Activated T-cell treated with anti-CD3 and anti-CD28 coated beads, Interleukin-2, amount 50 U/mL, for 4 hours (primary cell): ENCODE data around the gene YWHAB. TPM values are rescaled to one million over a fixed set of nuclear protein-coding genes. Genes with fewer than 3 reads are reported as not detected.

Source experiments
- ATAC-seq, 2 donors: fragments of 200-7000 bp; cut with Tn5 transposase; one replicate each; pipeline ENCODE4 v1.10.0; 2021
- DNase-seq: peaks from one replicate; pipeline ENCODE4 v3.0.0-alpha.2; 2020
- H3K27me3 Mint-ChIP-seq: one replicate; pipeline ENCODE4 v1.8.0; 2021; ENCODE audit warnings: low read depth, mixed read lengths
- H3K36me3 Mint-ChIP-seq: one replicate; pipeline ENCODE4 v1.8.0; 2022; ENCODE audit warnings: mixed read lengths; ENCODE audit not compliant: insufficient read depth
- H3K4me1 Mint-ChIP-seq: one replicate; pipeline ENCODE4 v1.8.0; 2021; ENCODE audit warnings: low read depth, mixed read lengths
- H3K4me3 Mint-ChIP-seq: one replicate; pipeline ENCODE4 v1.8.0; 2021; ENCODE audit warnings: mild to moderate bottlenecking, moderate library complexity, mixed read lengths
- H3K9me3 Mint-ChIP-seq: one replicate; pipeline ENCODE4 v1.8.0; 2021; ENCODE audit warnings: mixed read lengths
- total RNA-seq, 3 donors: library from RNA; stranded (reverse); gene quantifications; one replicate each; pipeline ENCODE4 v1.2.1, GENCODE V29; 2021

Gene YWHAB
- total RNA-seq, 3 donors from 2014 or later, result 278 to 293 (median 280) TPM

DNA sequence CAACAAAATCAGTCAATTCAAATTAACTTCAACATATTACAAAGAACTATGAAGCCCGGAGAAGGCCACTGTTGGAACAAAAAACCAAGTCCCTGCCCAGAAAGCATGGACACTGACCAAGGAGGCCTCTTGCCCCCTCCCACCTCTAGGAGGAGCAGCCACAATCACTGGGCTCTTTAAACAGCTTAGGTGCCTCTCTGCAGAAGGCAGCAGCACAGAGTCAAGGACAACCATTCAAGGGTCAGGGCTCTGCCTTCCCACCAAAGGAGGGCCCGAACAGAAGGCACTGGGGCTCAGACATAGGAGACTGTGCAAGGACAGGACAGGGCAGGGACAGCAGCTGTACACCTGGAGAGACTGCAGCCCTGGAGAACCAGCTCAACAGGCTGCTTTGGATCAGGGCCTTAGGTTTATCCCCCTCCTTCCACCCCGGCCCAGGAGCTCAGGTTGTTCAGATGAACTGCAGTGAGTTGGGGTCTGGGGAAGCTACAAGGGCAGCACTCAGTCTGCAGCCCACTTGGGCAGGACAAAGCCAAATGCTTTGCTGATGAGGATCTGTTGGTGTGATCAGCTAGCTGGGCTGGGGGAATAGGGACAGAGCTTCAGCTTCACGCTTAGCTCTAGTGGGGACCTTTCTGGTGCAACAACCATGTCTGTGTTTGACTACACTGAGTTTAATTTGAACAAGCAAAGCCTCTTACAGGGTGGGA lies 56.9 kb downstream of the YWHAB start:
- no peaks in the 10 kb centered on the region for H3K9me3 Mint-ChIP-seq
- H3K4me3 Mint-ChIP-seq, result no peak overlapping the region
- ATAC-seq (peak in 1 of 2 donors; percentile 6), DNase-seq (no peak)
- peaks cover 6% of the 10 kb centered on the region for H3K4me1 Mint-ChIP-seq
- H3K36me3 Mint-ChIP-seq, result peaks cover 56% of the 10 kb centered on the region
- no peaks in the 10 kb centered on the region for H3K27me3 Mint-ChIP-seq

DNA sequence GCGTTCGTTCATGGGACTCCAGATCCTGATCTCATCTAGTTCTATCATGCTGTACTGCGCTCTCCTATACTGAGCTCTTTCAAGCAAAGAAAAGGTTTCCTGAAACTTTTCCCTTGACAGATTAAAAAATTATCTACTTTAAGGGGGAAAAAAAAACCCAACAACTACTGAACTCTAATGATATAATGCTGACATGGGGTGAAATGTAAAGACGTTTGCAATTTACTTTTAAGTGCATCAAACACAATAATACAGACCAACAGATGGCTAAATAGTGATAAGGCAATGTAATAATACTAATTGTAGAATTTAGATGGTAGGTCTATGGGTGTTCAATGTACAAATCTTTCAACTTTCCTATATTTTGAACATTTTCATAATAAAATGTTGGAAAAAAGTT lies 58.3 kb downstream of the YWHAB start:
- Mint-ChIP-seq H3K36me3 (peaks cover 63% of the 10 kb centered on the region), H3K27me3 (no peaks in the 10 kb centered on the region), H3K4me1 (peaks cover 6% of the 10 kb centered on the region), H3K9me3 (no peaks in the 10 kb centered on the region), H3K4me3 (no peak overlapping the region)
- no peak for DNase-seq
- ATAC-seq, result no peak

GRCh38 chr20:44945261-44945660 lies 59.8 kb downstream of the YWHAB start:
- H3K36me3 Mint-ChIP-seq, result peaks cover 69% of the 10 kb centered on the region
- no peaks in the 10 kb centered on the region for H3K9me3 Mint-ChIP-seq
- H3K4me1 Mint-ChIP-seq, result peaks cover 9% of the 10 kb centered on the region
- H3K4me3 Mint-ChIP-seq, result no peak overlapping the region
- H3K27me3 Mint-ChIP-seq, result no peaks in the 10 kb centered on the region
- no peak for DNase-seq
- ATAC-seq, result no peak

GRCh38 chr20:44946271-44946852 lies 60.9 kb downstream of the YWHAB start:
- Mint-ChIP-seq H3K4me3 (no peak overlapping the region), H3K9me3 (no peaks in the 10 kb centered on the region), H3K27me3 (no peaks in the 10 kb centered on the region), H3K36me3 (peaks cover 72% of the 10 kb centered on the region), H3K4me1 (peaks cover 6% of the 10 kb centered on the region)
- ATAC-seq (no peak), DNase-seq (no peak)

DNA sequence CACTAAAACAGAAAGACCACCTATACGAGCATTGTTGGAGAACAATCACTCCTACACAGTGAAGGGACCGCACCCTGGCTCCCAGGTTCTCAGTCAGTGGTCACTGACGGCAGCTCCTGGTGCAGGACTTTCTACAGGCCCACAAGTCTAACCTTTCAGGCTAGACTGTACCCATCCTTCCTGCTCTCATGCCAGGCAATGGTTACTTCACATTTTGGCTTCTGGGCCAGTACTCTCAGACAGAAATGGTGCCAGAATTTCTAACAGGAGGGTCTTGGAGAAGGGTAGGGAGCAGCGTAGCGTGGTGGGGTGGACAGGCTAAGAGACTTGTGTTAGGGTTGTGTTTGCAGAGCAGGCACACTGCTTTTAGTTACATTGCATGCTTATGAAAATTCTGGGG lies 62.6 kb downstream of the YWHAB start:
- Mint-ChIP-seq H3K4me1 (peaks cover 13% of the 10 kb centered on the region), H3K36me3 (peaks cover 73% of the 10 kb centered on the region), H3K4me3 (no peak overlapping the region), H3K27me3 (no peaks in the 10 kb centered on the region), H3K9me3 (no peaks in the 10 kb centered on the region)
- ATAC-seq (no peak), DNase-seq (no peak)

DNA sequence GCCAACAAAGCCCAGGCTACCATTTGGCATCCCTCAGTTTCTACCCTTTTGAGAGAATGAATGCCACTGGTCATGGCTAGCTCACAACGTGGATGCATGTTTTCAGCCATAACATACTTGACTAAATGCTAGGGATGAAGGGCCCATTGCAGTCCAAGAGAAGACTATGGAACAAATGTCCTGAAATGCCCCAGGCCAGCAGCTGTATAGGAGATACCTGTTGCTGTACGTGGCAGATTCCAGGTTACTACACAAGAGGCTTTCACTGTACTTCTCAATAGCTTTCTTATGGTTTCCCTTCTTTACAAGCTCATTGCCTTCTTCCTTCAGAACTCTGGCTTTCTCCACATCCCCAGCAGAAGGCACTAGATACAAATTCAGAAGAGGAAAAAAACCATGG lies 63.0 kb downstream of the YWHAB start:
- Mint-ChIP-seq H3K4me1 (peaks cover 17% of the 10 kb centered on the region), H3K4me3 (no peak overlapping the region), H3K27me3 (no peaks in the 10 kb centered on the region), H3K9me3 (no peaks in the 10 kb centered on the region), H3K36me3 (peaks cover 77% of the 10 kb centered on the region)
- no peak for DNase-seq
- no peak for ATAC-seq

GRCh38 chr20:44950368-44950767 lies 64.9 kb downstream of the YWHAB start:
- Mint-ChIP-seq H3K4me3 (no peak overlapping the region), H3K9me3 (no peaks in the 10 kb centered on the region), H3K36me3 (peaks cover 78% of the 10 kb centered on the region), H3K27me3 (no peaks in the 10 kb centered on the region), H3K4me1 (peaks cover 21% of the 10 kb centered on the region)
- DNase-seq, result no peak
- no peak for ATAC-seq

GRCh38 chr20:44952731-44953130 lies 67.2 kb downstream of the YWHAB start:
- Mint-ChIP-seq H3K36me3 (peaks cover 79% of the 10 kb centered on the region), H3K27me3 (no peaks in the 10 kb centered on the region), H3K4me1 (peaks cover 35% of the 10 kb centered on the region), H3K9me3 (no peaks in the 10 kb centered on the region), H3K4me3 (no peak overlapping the region)
- ATAC-seq (no peak), DNase-seq (no peak)

GRCh38 chr20:44954211-44954610 lies 68.7 kb downstream of the YWHAB start:
- H3K36me3 Mint-ChIP-seq, result peaks cover 82% of the 10 kb centered on the region
- H3K9me3 Mint-ChIP-seq, result no peaks in the 10 kb centered on the region
- peaks cover 49% of the 10 kb centered on the region for H3K4me1 Mint-ChIP-seq
- ATAC-seq (no peak), DNase-seq (no peak)
- H3K27me3 Mint-ChIP-seq, result no peaks in the 10 kb centered on the region
- H3K4me3 Mint-ChIP-seq, result no peak overlapping the region

GRCh38 chr20:44955270-44955669 lies 69.8 kb downstream of the YWHAB start:
- Mint-ChIP-seq H3K27me3 (no peaks in the 10 kb centered on the region), H3K4me1 (peaks cover 53% of the 10 kb centered on the region), H3K36me3 (peaks cover 73% of the 10 kb centered on the region), H3K9me3 (no peaks in the 10 kb centered on the region), H3K4me3 (peak overlapping the region; percentile 17)
- ATAC-seq (no peak), DNase-seq (no peak)

DNA sequence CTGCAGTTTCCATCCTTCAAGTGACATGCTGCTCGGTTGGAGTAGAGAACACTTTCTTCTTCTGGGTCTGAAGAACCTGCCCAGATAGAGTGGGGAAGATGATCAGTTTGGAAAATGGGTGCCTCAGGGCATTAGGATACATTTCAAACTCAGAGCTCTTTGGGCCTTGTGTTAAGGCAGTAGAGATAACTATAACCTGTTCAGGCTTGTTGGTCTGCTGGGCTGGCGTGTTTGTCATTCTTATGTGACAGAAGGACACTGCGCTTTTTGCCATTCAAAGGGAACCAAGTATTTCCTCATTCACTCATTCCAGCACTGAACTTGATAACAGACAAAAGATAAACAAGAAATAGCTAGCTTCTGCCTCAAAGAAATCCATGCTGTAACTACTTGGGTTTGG lies 70.9 kb downstream of the YWHAB start:
- H3K27me3 Mint-ChIP-seq, result no peaks in the 10 kb centered on the region
- DNase-seq, result no peak
- peaks cover 64% of the 10 kb centered on the region for H3K4me1 Mint-ChIP-seq
- H3K4me3 Mint-ChIP-seq, result no peak overlapping the region
- H3K9me3 Mint-ChIP-seq, result no peaks in the 10 kb centered on the region
- H3K36me3 Mint-ChIP-seq, result peaks cover 63% of the 10 kb centered on the region
- ATAC-seq, result no peak

Other genes with a start within 250 kb of the YWHAB start
- 10 to 100 TPM in 2 of 3 donors, 1 to 10 TPM in 1; 8.8 to 13.5 (median 12.5) TPM for gene ADA, start 234.0 kb upstream of the YWHAB start, total RNA-seq
- gene CCN5, start 170.3 kb upstream of the YWHAB start, total RNA-seq, result under 1 TPM in 1 of 3 donors, not detected in 2; 0.15 TPM
- gene KCNK15, start 139.8 kb upstream of the YWHAB start, total RNA-seq, result 1 to 10 TPM in 2 of 3 donors, under 1 TPM in 1; 0.96 to 1.6 (median 1.1) TPM
- under 1 TPM in 2 of 3 donors, not detected in 1; 0.03 to 0.15 TPM for gene RIMS4, start 75.2 kb upstream of the YWHAB start, total RNA-seq
- 10 to 100 TPM; 46.2 to 63.0 (median 50.2) TPM for gene PABPC1L, start 24.4 kb downstream of the YWHAB start, total RNA-seq
- 10 to 100 TPM; 70.8 to 76.6 (median 71.6) TPM for gene TOMM34, start 74.7 kb downstream of the YWHAB start, total RNA-seq
- 100 to 1,000 TPM; 134 to 157 (median 149) TPM for gene STK4, start 80.8 kb downstream of the YWHAB start, total RNA-seq
- gene KCNS1, start 215.4 kb downstream of the YWHAB start, total RNA-seq, result under 1 TPM; 0.13 to 0.37 (median 0.16) TPM
- gene WFDC5, start 229.5 kb downstream of the YWHAB start, total RNA-seq, result not detected
- gene WFDC12, start 238.8 kb downstream of the YWHAB start, total RNA-seq, result not detected